Measurements from ENCODE around the gene ORAI2.

DNA sequence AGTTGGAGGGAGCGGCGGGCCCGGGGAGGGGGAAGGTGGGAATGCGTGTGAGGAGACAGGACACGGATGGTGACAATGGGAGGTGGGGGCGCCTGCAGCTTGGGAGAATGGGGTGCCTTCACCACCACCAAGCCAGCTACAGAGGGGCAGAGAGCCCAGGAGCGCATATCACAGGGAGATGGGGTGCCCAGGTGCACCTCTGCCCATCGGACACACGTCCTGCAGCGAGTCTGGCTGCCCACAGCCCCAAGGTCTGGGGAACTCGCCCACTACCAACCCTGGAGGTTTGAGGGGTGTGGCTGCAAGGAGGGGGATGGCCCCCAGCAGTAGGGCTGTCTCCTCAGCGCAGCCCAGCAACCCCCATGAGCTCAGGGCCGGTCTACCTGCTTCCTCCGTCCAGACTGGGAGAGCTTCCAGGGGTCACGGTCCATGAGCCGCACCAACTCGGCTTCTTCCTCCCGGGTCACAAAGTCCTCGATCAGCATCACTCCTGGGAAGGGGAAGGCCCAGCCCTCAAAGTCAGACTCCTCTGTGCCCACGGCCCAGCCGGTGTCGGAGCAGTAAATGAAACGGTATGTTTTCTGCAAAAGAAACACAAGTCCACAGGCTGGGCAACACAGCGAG, 26.0 kb downstream of the ORAI2 start:
- TF ChIP-seq KLF5 (IDR thresholded peaks at IDR 0.05; ENCODE audit: partially characterized antibody) (no peak), RFX5 (IDR thresholded peaks at IDR 0.05; ENCODE audit: low read depth, low read length) (no peak), IKZF1 (conservative IDR thresholded peaks at IDR 0.05) (no peak), POLR2A (IDR thresholded peaks at IDR 0.05; ENCODE audit: low read depth, low read length) (no peak), TCF12 (IDR thresholded peaks at IDR 0.05; ENCODE audit: low read depth, low read length) (no peak), SMC3 (IDR thresholded peaks at IDR 0.05; ENCODE audit: borderline replicate concordance, low read length) (no peak)
- TF ChIP-seq, protein P1, sequence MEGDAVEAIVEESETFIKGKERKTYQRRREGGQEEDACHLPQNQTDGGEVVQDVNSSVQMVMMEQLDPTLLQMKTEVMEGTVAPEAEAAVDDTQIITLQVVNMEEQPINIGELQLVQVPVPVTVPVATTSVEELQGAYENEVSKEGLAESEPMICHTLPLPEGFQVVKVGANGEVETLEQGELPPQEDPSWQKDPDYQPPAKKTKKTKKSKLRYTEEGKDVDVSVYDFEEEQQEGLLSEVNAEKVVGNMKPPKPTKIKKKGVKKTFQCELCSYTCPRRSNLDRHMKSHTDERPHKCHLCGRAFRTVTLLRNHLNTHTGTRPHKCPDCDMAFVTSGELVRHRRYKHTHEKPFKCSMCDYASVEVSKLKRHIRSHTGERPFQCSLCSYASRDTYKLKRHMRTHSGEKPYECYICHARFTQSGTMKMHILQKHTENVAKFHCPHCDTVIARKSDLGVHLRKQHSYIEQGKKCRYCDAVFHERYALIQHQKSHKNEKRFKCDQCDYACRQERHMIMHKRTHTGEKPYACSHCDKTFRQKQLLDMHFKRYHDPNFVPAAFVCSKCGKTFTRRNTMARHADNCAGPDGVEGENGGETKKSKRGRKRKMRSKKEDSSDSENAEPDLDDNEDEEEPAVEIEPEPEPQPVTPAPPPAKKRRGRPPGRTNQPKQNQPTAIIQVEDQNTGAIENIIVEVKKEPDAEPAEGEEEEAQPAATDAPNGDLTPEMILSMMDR (IDR thresholded peaks at IDR 0.05 in 2 of 3, conservative IDR thresholded peaks at IDR 0.05 in 1 of 3; ENCODE audit: control insufficient read depth in 2 of 3, extremely low read depth in 1 of 3, insufficient read depth in 1 of 3, low read depth in 3 of 3, low read length in 3 of 3): no peak

All from GM12878 (cell line).